KMS-11 (cell line): ENCODE results near the gene COL15A1.
"Not testable (repeated sequence)": the region's sequence is repeated elsewhere in the genome, so short reads cannot be mapped to it uniquely, and the experiment has no call there.

Source experiments
- H2AFZ ChIP-seq: fragments of 200-600 bp; sonication (generic); 2 replicates; pipeline ENCODE4 v1.6.1; 2016; ENCODE audit warnings: antibody characterized with exemption, mixed run types, low read depth
- H3K27ac ChIP-seq: fragments of 200-600 bp; sonication (generic); 2 replicates; pipeline ENCODE4 v1.6.1; 2016; ENCODE audit warnings: mild to moderate bottlenecking, mixed run types
- H3K27me3 ChIP-seq: fragments of 200-600 bp; sonication (generic); 2 replicates; pipeline ENCODE4 v1.6.1; 2017; ENCODE audit warnings: mild to moderate bottlenecking, low read depth, mixed run types, moderate library complexity; ENCODE audit not compliant: insufficient read depth
- H3K36me3 ChIP-seq: fragments of 200-600 bp; sonication (generic); 2 replicates; pipeline ENCODE4 v1.6.1; 2017; ENCODE audit warnings: mild to moderate bottlenecking, mixed run types; ENCODE audit not compliant: insufficient read depth
- H3K4me1 ChIP-seq: fragments of 200-600 bp; sonication (generic); 2 replicates; pipeline ENCODE4 v1.6.1; 2016; ENCODE audit warnings: mild to moderate bottlenecking, low read depth, mixed run types; ENCODE audit not compliant: poor library complexity, severe bottlenecking
- H3K4me2 ChIP-seq: fragments of 200-600 bp; sonication (generic); 2 replicates; pipeline ENCODE4 v1.7.0; 2016; ENCODE audit warnings: mild to moderate bottlenecking, mixed run types
- H3K4me3 ChIP-seq: fragments of 200-600 bp; sonication (generic); IDR thresholded peaks from 2 replicates; pipeline ENCODE4 v1.6.1; 2017; ENCODE audit warnings: low read depth, low read length, mixed read lengths; ENCODE audit not compliant: insufficient read depth
- H3K79me2 ChIP-seq: fragments of 200-600 bp; sonication (generic); 2 replicates; pipeline ENCODE4 v1.6.1; 2016; ENCODE audit warnings: low read depth, mixed run types; ENCODE audit not compliant: insufficient read depth
- H3K9ac ChIP-seq: fragments of 200-600 bp; sonication (generic); 2 replicates; pipeline ENCODE4 v1.6.1; 2016; ENCODE audit warnings: mild to moderate bottlenecking, mixed run types
- H4K20me1 ChIP-seq: fragments of 200-600 bp; sonication (generic); 2 replicates; pipeline ENCODE4 v1.6.1; 2016; ENCODE audit warnings: mild to moderate bottlenecking, mixed run types; ENCODE audit not compliant: insufficient read depth
- CTCF ChIP-seq: fragments of 200-600 bp; sonication (generic); conservative IDR thresholded peaks from 2 replicates; pipeline ENCODE4 v1.6.1; 2017; ENCODE audit warnings: low read depth, mild to moderate bottlenecking, antibody characterized with exemption, low read length, moderate library complexity, mixed read lengths

The COL15A1 gene

GRCh38 chr9:99008203-99008602 lies 64.5 kb downstream of the COL15A1 start:
- Histone ChIP-seq H3K4me2 (no peak overlapping the region), H3K36me3 (no peaks in the 10 kb centered on the region), H3K27me3 (no peaks in the 10 kb centered on the region), H3K9ac (no peak overlapping the region), H3K4me1 (no peaks in the 10 kb centered on the region), H2AFZ (no peak overlapping the region), H3K4me3 (no peak overlapping the region), H3K27ac (no peak overlapping the region), H4K20me1 (no peaks in the 10 kb centered on the region), H3K79me2 (no peaks in the 10 kb centered on the region)
- TF ChIP-seq CTCF = no peak

- H3K27me3 ChIP-seq, H4K20me1 ChIP-seq, H3K9ac ChIP-seq, H3K27ac ChIP-seq, H3K36me3 ChIP-seq, H2AFZ ChIP-seq, H3K4me1 ChIP-seq, H3K79me2 ChIP-seq, H3K4me3 ChIP-seq, H3K4me2 ChIP-seq: not testable (repeated sequence)
These were observed 66.7 kb downstream of the COL15A1 start for GRCh38 chr9:99010393-99010792.

- no peak overlapping the region for H3K4me3 ChIP-seq
- no peaks in the 10 kb centered on the region for H4K20me1 ChIP-seq
- no peaks in the 10 kb centered on the region for H3K79me2 ChIP-seq
- H3K27me3 ChIP-seq = no peaks in the 10 kb centered on the region
- no peaks in the 10 kb centered on the region for H3K4me1 ChIP-seq
- H2AFZ ChIP-seq = no peak overlapping the region
- no peak overlapping the region for H3K27ac ChIP-seq
- H3K36me3 ChIP-seq = no peaks in the 10 kb centered on the region
- no peak for TF ChIP-seq CTCF
- H3K9ac ChIP-seq = no peak overlapping the region
- no peak overlapping the region for H3K4me2 ChIP-seq
These were observed 67.5 kb downstream of the COL15A1 start for GRCh38 chr9:99011161-99011709.

- Histone ChIP-seq H3K4me1 (no peaks in the 10 kb centered on the region), H4K20me1 (no peaks in the 10 kb centered on the region), H3K36me3 (no peaks in the 10 kb centered on the region), H3K27me3 (no peaks in the 10 kb centered on the region), H3K27ac (no peak overlapping the region), H3K4me3 (no peak overlapping the region), H2AFZ (no peak overlapping the region), H3K79me2 (no peaks in the 10 kb centered on the region), H3K4me2 (no peak overlapping the region), H3K9ac (no peak overlapping the region)
- peak; percentile 43; the same call in 1 of the 2 replicates for TF ChIP-seq CTCF
These were observed 69.3 kb downstream of the COL15A1 start for GRCh38 chr9:99012957-99013512.

- Histone ChIP-seq H4K20me1 (no peaks in the 10 kb centered on the region), H3K79me2 (no peaks in the 10 kb centered on the region), H3K9ac (no peak overlapping the region), H2AFZ (no peak overlapping the region), H3K4me1 (no peaks in the 10 kb centered on the region), H3K36me3 (no peaks in the 10 kb centered on the region), H3K4me3 (no peak overlapping the region), H3K4me2 (no peak overlapping the region), H3K27me3 (no peaks in the 10 kb centered on the region), H3K27ac (no peak overlapping the region)
- no peak for TF ChIP-seq CTCF
These were observed 69.8 kb downstream of the COL15A1 start for GRCh38 chr9:99013550-99013949.
